ENCODE measurements around the gene SLC25A43.

SLC25A43 gene

GRCh38 chrX:119453202-119453601 lies 54.1 kb downstream of the SLC25A43 start:
- Histone ChIP-seq H3K27me3 (replicated peaks; ENCODE audit: insufficient read depth, low read length) (no peaks in the 10 kb centered on the region), H3K9me3 (replicated peaks; ENCODE audit: insufficient read depth, low read length) (no peaks in the 10 kb centered on the region)

GRCh38 chrX:119455264-119455663 lies 56.1 kb downstream of the SLC25A43 start:
- Histone ChIP-seq H3K79me2 (ENCODE audit: low read length) (no peaks in the 10 kb centered on the region), H2AFZ (ENCODE audit: low read length) (no peak overlapping the region), H4K20me1 (ENCODE audit: insufficient read depth, low read length) (no peaks in the 10 kb centered on the region), H3K27ac (ENCODE audit: low read length) (no peak overlapping the region), H3K9me2 (replicated peaks; ENCODE audit: insufficient read depth, low read length) (no peaks in the 10 kb centered on the region), H3F3A (ENCODE audit: insufficient read depth, low read length) (no peaks in the 10 kb centered on the region), H3K9me3 (replicated peaks; ENCODE audit: insufficient read depth, low read length) (no peaks in the 10 kb centered on the region), H3K4me3 (ENCODE audit: low read length) (no peak overlapping the region), H3K27me3 (replicated peaks; ENCODE audit: insufficient read depth, low read length) (no peaks in the 10 kb centered on the region), H3K36me3 (replicated peaks; ENCODE audit: insufficient read depth, low read length) (no peaks in the 10 kb centered on the region), H3K4me2 (ENCODE audit: low read depth, low read length) (no peak overlapping the region), H3K9ac (ENCODE audit: low read length) (no peak overlapping the region), H3K4me1 (ENCODE audit: low read length) (no peaks in the 10 kb centered on the region)
- DNase-seq, result no peak
- TF ChIP-seq EZH2 (optimal IDR thresholded peaks at IDR 0.05; ENCODE audit: low read depth, low read length) (no peak), EZH2phosphoT487 (IDR thresholded peaks at IDR 0.05; ENCODE audit: low read length) (no peak)
- TF ChIP-seq, protein P1, sequence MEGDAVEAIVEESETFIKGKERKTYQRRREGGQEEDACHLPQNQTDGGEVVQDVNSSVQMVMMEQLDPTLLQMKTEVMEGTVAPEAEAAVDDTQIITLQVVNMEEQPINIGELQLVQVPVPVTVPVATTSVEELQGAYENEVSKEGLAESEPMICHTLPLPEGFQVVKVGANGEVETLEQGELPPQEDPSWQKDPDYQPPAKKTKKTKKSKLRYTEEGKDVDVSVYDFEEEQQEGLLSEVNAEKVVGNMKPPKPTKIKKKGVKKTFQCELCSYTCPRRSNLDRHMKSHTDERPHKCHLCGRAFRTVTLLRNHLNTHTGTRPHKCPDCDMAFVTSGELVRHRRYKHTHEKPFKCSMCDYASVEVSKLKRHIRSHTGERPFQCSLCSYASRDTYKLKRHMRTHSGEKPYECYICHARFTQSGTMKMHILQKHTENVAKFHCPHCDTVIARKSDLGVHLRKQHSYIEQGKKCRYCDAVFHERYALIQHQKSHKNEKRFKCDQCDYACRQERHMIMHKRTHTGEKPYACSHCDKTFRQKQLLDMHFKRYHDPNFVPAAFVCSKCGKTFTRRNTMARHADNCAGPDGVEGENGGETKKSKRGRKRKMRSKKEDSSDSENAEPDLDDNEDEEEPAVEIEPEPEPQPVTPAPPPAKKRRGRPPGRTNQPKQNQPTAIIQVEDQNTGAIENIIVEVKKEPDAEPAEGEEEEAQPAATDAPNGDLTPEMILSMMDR (IDR thresholded peaks at IDR 0.05; ENCODE audit: low read length), result no peak

More at GRCh38 chrX:119453202-119453601, 54.1 kb downstream of the SLC25A43 start:
- H3F3A ChIP-seq (ENCODE audit: insufficient read depth, low read length), result no peaks in the 10 kb centered on the region
- no peak overlapping the region for H3K9ac ChIP-seq (ENCODE audit: low read length)
- no peak for DNase-seq
- no peaks in the 10 kb centered on the region for H3K9me2 ChIP-seq (replicated peaks; ENCODE audit: insufficient read depth, low read length)
- H3K79me2 ChIP-seq (ENCODE audit: low read length), result no peaks in the 10 kb centered on the region
- TF ChIP-seq EZH2phosphoT487 (IDR thresholded peaks at IDR 0.05; ENCODE audit: low read length) (no peak), EZH2 (optimal IDR thresholded peaks at IDR 0.05; ENCODE audit: low read depth, low read length) (no peak)
- TF ChIP-seq, protein P1 (IDR thresholded peaks at IDR 0.05; ENCODE audit: low read length), result no peak
- H3K36me3 ChIP-seq (replicated peaks; ENCODE audit: insufficient read depth, low read length), result no peaks in the 10 kb centered on the region
- no peak overlapping the region for H2AFZ ChIP-seq (ENCODE audit: low read length)
- no peaks in the 10 kb centered on the region for H4K20me1 ChIP-seq (ENCODE audit: insufficient read depth, low read length)
- H3K4me2 ChIP-seq (ENCODE audit: low read depth, low read length), result no peak overlapping the region
- H3K4me1 ChIP-seq (ENCODE audit: low read length), result no peaks in the 10 kb centered on the region
- no peak overlapping the region for H3K4me3 ChIP-seq (ENCODE audit: low read length)
- no peak overlapping the region for H3K27ac ChIP-seq (ENCODE audit: low read length)

DNA sequence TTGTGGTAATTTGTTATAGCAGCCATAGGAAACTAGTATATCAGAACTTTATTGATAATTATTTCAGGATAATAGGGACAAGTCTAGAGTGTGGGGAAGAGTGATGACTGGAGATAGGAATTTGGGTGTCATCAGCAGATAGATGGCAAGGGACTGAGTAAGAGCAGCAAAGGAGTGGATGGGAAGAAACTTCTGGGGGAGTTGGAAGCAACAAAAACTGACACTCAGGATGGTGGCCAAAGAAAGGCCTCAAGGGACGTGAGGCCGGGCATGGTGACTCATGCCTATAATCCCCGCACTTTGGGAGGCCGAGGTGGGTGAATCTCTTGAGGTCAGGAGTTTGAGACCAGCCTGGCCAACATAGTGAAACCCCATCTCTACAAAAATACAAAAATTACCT lies 60.0 kb downstream of the SLC25A43 start:
- DNase-seq, result no peak
- Histone ChIP-seq H3K9ac (ENCODE audit: low read length) (no peak overlapping the region), H3F3A (ENCODE audit: insufficient read depth, low read length) (no peaks in the 10 kb centered on the region), H3K4me1 (ENCODE audit: low read length) (no peaks in the 10 kb centered on the region), H3K27me3 (replicated peaks; ENCODE audit: insufficient read depth, low read length) (no peaks in the 10 kb centered on the region), H3K27ac (ENCODE audit: low read length) (no peak overlapping the region), H3K36me3 (replicated peaks; ENCODE audit: insufficient read depth, low read length) (no peaks in the 10 kb centered on the region), H3K4me3 (ENCODE audit: low read length) (no peak overlapping the region), H3K4me2 (ENCODE audit: low read depth, low read length) (no peak overlapping the region), H3K79me2 (ENCODE audit: low read length) (no peaks in the 10 kb centered on the region), H3K9me3 (replicated peaks; ENCODE audit: insufficient read depth, low read length) (no peaks in the 10 kb centered on the region), H3K9me2 (replicated peaks; ENCODE audit: insufficient read depth, low read length) (no peaks in the 10 kb centered on the region), H2AFZ (ENCODE audit: low read length) (no peak overlapping the region), H4K20me1 (ENCODE audit: insufficient read depth, low read length) (no peaks in the 10 kb centered on the region)
- TF ChIP-seq EZH2phosphoT487 (IDR thresholded peaks at IDR 0.05; ENCODE audit: low read length) (no peak), EZH2 (optimal IDR thresholded peaks at IDR 0.05; ENCODE audit: low read depth, low read length) (no peak)
- TF ChIP-seq, protein P1 (IDR thresholded peaks at IDR 0.05; ENCODE audit: low read length), result no peak

Measured in MM.1S (cell line).